CD4-positive, alpha-beta T cell treated with Interleukin-21 for 1 hour (primary cell): ENCODE results near the gene SLC30A7.
A peak's percentile ranks its signal among the peaks of the same experiment; 100 is the strongest.
"Not testable (repeated sequence)": the region's sequence is repeated elsewhere in the genome, so short reads cannot be mapped to it uniquely, and the experiment has no call there.

Experiments
- DNase-seq: peaks from one replicate; pipeline ENCODE4 v3.0.0-alpha.2; 2020

Gene SLC30A7

DNA sequence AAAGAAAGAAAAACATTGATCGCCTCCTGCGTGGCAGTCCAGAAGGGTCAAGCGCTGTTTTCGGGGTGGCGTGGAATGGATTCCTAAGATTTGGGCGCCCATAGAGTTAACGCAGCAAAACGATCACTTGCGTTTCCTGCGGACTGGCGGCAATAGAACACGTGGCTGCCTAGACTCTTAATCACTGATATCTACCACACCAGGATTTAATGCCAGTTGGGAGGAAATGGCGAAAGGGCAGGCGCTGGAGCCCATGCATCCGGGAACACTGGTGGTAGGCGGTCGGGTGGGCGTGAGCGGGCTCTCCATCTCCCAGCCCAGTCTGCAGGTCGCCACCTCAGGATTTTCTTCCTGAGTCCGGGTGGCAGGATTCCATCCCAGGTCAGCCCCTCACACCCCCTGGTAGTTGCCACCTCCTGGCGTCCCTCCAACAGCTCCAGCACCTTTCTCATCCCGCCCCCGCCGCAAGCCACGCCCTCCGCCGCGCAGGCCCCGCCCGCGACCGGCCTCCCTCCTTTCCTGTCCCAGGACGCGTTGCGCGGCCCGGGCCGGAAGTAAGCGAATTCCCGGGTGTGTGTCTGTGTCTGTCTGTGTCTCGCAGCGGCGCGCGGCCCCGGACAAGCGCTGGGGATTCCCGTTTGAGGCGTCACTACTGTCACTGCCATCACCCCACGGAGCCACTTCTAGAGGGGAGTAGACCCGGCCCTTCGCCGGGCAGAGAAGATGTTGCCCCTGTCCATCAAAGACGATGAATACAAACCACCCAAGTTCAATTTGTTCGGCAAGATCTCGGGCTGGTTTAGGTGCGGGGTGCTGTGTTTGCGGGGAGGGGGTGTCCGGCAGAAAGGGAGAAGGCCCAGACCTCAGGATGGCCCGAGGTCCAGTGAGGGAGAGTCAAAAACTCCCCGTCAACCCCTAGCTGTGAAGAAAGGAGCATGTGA, at the start of gene SLC30A7:
TSS of gene SLC30A7 (plus strand) at position 551 of the 941 bp plus-strand sequence. CDS start at position 724, 173 bp downstream.
- peak; percentile 97 for DNase-seq

GRCh38 chr1:100847361-100848082, 48.4 kb upstream of the SLC30A7 start:
- no peak for DNase-seq

DNA sequence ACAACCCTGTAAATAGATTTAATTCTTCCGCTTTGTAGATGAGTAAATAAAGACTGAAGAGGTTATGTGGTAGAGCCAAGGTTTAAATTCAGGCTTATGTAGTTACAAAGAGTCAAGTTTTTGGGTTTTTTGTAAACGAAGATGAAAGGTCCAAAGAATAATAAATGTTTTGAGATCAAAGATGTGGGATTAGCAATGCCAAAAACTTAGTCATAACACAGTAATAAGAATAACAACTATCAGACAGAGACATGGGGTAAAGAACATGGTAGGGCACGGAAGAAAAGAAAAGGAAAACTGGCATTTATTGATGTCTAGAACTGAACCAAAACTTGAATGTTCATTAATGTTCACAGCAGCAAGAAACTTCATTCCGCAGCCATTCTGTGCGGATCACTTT, 44.2 kb upstream of the SLC30A7 start:
- DNase-seq = no peak

DNA sequence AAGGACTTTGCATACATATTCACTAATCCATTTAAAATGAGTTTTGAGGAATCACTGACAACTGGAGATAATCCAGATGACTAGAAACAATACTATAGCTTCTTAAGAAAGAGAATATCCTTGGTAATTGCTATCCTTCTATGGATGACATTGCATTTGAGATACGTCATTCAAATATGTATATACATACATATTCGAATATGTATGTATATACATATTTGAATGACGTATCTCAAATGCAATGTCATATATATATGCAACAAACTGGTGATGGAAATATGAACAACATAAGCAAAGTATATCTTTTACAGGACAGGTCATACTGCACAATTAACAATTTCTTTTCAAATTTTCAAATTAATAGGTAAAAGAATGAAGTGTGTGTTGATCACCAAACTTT, 42.9 kb upstream of the SLC30A7 start:
- no peak for DNase-seq

- DNase-seq = not testable (repeated sequence)
Measured at GRCh38 chr1:100855116-100855515, 40.8 kb upstream of the SLC30A7 start.

DNA sequence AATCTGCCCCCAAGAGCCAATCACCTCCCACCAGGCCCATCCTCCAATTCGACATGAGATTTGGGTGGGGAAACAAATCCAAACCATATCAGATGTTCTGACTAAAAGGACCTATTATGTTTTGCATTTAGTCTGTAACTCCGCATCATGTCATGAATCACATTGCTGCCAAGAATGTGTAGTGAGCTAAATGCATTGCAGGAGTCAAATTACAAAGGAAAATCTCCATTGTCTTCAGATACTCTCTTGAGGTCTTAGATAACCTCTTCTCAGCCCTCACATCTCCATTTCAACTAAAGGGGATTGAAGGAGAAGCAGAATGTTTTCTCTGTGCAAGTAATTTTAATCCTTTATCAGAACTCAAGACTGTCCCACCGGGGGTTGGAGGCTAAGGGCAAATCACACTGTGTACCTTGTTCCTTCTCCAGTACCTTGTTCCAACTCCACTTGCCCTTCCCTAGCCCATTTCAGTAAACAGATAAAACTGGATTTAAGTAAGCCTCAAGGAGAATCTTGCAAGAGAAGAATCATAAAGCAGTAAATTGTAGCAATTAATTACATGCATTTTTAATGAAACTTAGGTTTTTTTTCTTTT, 35.4 kb upstream of the SLC30A7 start:
- no peak for DNase-seq

- no peak for DNase-seq
Measured at GRCh38 chr1:100861379-100861778, 34.5 kb upstream of the SLC30A7 start.

DNA sequence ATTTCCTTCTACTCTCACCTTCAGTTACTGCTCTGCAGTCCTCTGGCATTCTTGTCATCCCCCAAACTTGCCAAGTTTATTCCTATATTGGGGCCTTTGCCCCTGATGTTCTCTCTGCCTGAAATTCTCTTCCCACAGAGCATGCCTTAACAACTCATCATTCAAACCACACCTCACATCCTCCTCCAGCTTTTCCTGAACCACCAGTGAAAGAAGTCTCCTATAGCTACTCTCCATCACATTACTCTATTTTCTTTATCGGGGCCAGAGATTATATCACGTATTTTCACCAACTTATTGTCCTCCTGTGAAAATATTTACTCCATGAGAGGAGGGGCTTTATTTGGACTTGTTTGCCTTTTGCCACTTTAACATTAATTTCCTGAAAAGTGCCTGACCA, 33.3 kb upstream of the SLC30A7 start:
- no peak for DNase-seq

DNA sequence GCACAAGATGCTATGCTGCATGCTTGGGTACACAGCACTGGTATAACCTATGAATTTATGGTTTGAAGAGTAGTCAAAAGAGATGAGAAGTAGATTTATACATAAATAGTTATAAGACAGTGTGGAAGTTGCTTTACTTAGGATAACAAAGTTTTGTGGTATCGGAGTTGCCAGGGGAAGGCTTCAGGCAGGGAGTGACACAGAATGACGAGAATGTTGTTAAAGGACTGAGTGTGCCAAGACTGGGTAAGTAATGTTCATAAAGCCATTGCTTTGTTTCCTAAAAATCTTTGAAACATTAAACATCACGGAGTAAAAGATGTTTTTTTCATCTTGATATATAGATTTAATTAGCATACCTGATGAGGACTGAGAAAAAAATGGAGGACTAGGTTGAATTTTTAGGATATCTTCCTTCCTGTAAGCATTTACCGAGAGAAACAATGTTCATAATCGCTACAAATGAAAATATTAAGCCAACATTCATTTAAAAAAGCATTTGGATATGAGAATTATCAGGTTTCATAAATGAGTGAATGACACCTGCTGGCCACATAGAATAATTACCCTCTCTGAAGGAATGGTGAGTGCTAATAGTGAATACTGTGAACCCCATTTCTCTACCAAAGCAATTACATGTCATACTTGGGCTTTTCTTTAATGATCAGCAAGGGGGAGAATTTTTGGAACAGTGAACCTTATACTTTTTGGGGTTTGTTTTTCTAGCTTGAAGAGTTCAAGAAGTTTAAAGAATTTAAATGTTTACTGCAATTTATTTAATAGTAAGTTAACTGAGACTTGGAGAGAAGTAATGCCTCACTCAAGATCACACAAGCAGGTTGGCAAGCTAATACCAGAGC, 29.6 kb upstream of the SLC30A7 start:
- peak; percentile 36 for DNase-seq

GRCh38 chr1:100866901-100867206, 29.0 kb upstream of the SLC30A7 start:
- no peak for DNase-seq

DNA sequence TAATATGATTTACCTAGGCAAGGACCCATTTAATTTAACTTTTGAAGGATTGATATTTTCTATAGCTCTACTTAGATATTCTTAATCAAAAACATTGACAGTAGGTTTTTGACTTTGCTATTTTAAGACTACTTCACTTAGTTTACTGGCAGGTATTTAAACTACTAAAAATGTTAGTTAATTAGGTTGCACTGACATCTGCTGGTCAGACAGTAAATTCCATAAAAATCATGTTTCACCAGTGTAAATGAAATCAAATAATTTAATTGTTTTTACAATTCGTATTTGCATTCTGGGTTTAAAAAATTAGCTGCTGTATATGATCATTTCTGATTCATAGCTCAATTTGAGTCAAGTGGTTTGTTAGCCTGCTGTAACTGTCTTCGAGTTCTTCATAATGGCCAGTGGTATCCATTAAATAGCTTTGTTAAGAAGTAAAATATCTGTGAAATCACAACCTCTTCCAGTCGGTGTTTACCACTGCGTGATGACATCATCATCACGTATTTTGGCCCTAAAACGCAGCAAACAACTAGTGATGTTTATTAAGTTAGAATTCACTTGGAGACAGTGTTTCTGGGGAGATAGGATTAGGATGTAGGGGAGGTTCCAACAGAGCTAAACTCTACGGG, 27.4 kb upstream of the SLC30A7 start:
- peak; percentile 64 for DNase-seq

DNA sequence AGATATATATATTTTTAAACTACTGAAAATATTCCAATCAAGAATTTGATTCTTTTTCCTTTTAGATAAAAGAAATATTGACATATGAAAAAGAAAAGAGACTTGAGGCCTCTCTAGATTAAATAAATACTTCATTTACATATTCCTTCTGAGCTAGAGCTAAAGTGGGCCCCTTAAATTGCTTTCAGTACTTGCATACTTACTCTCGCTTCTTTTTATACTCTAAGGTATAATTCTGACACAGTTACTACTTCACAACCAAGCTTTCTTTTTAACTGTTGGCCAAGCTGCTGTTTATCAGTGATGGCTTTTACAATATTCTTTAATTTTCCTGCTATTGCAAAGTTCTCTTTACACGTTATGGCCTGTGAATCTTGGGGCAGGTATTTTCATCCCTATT, 25.9 kb upstream of the SLC30A7 start:
- DNase-seq = no peak

DNA sequence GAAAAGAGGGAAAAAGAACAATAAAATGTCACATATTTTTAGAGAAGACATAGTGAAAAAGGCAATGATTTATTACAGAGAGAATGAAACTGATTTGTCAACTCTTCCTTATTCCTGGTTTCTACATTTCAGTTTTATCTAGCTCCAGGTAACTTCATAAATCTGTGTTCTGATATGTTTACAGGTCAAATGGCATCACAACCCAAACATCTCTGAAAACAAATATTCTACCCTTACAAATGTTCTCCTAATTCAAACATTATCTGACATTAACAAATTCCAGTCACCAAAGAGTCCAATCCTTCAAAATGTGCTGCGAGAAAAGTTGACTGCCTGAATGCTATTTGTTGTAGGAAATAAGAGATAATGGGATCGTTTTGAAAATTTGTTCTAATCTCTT, 21.5 kb upstream of the SLC30A7 start:
- no peak for DNase-seq

DNA sequence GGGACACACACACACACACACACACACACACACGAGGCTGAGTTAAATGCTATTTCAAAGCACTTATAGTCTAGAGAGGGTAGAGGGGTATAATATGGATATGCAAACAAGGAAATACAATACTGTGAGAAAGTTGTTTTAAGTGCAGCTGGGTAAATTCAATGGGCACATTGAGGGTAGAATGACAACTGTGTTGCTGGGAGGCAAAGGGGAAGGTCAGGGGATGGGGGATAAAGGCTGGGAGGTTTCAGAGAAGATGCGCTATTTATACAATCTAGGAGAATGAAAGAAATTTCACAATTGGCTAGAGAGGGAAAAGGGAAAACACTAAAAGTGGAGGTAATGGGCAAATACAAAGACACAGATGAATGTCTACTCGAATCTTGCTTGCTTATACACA, 20.7 kb upstream of the SLC30A7 start:
- DNase-seq = no peak

DNA sequence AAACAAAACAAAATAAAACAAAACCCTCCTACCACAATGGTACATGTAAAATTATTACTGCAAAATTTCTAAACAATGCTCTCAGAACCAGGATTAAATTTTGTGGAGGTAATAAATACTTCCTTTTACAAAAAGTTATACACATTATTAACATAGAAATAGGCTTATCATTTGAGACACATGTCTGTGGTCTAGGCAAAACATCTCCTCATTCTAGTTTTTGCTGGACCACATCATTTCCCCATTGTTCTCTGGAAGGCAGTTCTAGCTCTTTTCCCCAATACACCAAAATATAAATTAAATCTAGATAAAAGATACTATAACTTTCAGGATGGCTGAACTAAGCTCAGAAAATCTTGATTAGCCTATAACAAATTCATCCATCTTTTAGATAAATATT, 19.6 kb upstream of the SLC30A7 start:
- DNase-seq = no peak

DNA sequence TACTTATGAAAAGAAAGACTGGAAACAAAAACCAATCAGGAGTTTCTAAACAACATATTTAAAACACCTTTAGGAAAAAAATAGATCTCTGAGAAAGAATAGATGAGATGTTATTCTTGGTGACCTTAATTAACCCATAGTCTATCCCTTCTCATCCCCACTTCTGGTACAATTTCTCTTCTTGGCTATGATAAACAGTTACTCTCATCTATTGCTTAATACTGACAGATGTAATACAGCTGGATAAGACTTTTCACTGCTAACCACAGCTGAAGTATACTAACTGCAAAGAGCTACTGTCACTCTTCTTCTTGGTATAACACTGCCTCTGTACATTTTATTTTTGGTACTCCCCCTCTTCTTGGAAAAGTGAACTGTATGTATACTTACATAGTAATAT, 16.5 kb upstream of the SLC30A7 start:
- DNase-seq = no peak

DNA sequence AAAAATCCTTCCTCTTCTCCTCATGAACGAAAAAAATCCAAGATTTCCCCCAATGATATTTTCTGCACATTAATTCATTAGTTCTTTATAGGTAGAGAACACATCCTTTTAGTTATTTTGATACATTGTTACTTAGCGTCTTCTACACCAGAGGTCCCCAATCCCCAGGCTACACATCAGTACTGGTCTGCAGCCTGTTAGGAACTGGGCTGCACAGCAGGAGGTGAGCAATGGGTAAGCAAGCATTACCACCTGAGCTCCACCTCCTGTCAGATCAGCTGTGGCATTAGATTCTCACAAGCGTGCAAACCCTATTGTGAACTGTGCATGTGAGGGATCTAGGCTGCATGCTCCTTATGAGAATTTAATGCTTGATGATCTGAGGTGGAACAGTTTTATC, 14.2 kb upstream of the SLC30A7 start:
- DNase-seq = no peak

- DNase-seq = no peak
Measured at GRCh38 chr1:100882698-100883097, 13.2 kb upstream of the SLC30A7 start.

DNA sequence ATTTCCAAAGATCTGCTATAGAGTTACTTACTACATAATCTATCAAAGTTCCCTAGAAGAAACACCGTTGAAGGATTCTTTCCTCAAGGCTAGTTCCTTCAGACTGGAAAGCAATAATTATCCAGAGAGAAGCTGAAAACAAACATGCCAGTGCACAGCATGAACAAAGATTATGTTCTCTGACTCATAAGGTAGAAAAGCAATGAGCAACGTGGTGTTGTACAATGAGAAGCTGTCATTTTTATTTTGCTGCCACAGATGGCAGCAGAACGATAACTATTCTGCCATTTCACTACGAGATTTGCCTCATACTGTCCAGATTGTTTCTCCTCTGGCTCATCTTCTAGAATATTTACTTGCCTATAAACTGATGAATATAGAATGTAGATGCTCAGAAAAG, 11.9 kb upstream of the SLC30A7 start:
- DNase-seq = no peak

- not testable (repeated sequence) for DNase-seq
Measured at GRCh38 chr1:100889007-100889406, 6.9 kb upstream of the SLC30A7 start.

- not testable (repeated sequence) for DNase-seq
Measured at GRCh38 chr1:100889869-100890482, 5.9 kb upstream of the SLC30A7 start.

DNA sequence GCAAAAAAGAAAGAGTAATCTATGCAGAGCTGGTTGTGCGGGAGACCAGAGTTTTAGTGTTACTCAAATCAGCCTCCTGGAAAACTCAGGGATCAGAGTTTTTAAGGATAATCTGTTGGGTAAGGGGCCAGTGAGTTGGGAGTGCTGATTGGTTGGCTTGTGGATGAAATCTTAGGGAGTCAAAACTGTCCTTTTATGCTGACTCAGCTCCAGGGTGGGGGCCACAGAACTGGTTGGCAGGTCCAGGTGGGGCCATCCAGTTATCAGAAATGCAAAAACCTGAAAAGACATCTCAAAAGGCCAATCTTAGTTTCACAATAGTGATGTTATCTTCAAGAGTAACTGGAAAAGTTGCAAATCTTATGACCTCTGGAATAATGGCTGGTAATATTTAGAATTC, 4.5 kb upstream of the SLC30A7 start:
- DNase-seq = no peak
